ENCODE results near the gene NQO2. TPM values are rescaled to one million over a fixed set of nuclear protein-coding genes. Genes with fewer than 3 reads are reported as not detected.

Gene NQO2
- total and polyA plus RNA-seq, 2 of the 13 experiments (the other 11 are each of a cell fraction or from before 2014, with no cell fraction given) = 32.2 to 56.5 TPM

GRCh38 chr6:3041147-3041546 is 41.5 kb downstream of the NQO2 start (continued):
- TF ChIP-seq HINFP (CRISPR knock-in tag; IDR thresholded peaks at IDR 0.05; ENCODE audit: low read depth) = no peak
- TF ChIP-seq KLF9 (CRISPR knock-in tag; IDR thresholded peaks at IDR 0.05; ENCODE audit: low read depth) = no peak
- no peak for TF ChIP-seq RFXANK (CRISPR knock-in tag; IDR thresholded peaks at IDR 0.05)
- TF ChIP-seq GTF3A (CRISPR knock-in tag; conservative IDR thresholded peaks at IDR 0.05) = no peak
- no peak for TF ChIP-seq ZBTB38 (CRISPR knock-in tag; IDR thresholded peaks at IDR 0.05)
- no peak for TF ChIP-seq ZNF557 (CRISPR knock-in tag; IDR thresholded peaks at IDR 0.05)
- no peak for TF ChIP-seq RBAK (CRISPR knock-in tag; IDR thresholded peaks at IDR 0.05)
- TF ChIP-seq ZNF768 (CRISPR knock-in tag; IDR thresholded peaks at IDR 0.05) = no peak
- TF ChIP-seq ZNF510 (CRISPR knock-in tag; IDR thresholded peaks at IDR 0.05; ENCODE audit: low read depth) = no peak

GRCh38 chr6:3041606-3042005 is 41.9 kb downstream of the NQO2 start:
- Histone ChIP-seq H3K36me3 (replicated peaks in 1 of 2; ENCODE audit: control insufficient read depth in 1 of 2, insufficient read depth in 2 of 2, low read length in 2 of 2) (no peaks in the 10 kb centered on the region), H4K20me1 (ENCODE audit: insufficient read depth, low read length) (no peaks in the 10 kb centered on the region), H3K9me3 (ENCODE audit: low read length) (no peaks in the 10 kb centered on the region), H3K4me3 (replicated peaks in 1 of 3; ENCODE audit: insufficient read depth in 1 of 3, low read depth in 2 of 3, low read length in 3 of 3) (no peak overlapping the region), H2AFZ (ENCODE audit: low read length) (no peak overlapping the region), H3K27me3 (ENCODE audit: control insufficient read depth in 1 of 2, insufficient read depth in 2 of 2, low read length in 2 of 2) (peaks cover 2 to 25% of the 10 kb centered on the region in 2 experiments; a peak in 4 of 5 replicates), H3K27ac (ENCODE audit: extremely low read length, insufficient read depth, low read length) (no peak overlapping the region), H3K9ac (ENCODE audit: insufficient read depth, low read depth, low read length) (no peak overlapping the region; the same call in 1 of the 2 replicates), H3K79me2 (ENCODE audit: insufficient read depth, low read length) (no peaks in the 10 kb centered on the region), H3K4me2 (ENCODE audit: low read depth, low read length) (no peak overlapping the region), H3K4me1 (ENCODE audit: insufficient read depth, low read length) (peaks cover 10% of the 10 kb centered on the region)
- FAIRE-seq (no peak), ATAC-seq (peak; percentile 27; the same call in 1 of the 3 replicates), DNase-seq (ENCODE audit: low spot score) (no peak)
- POLR2A ChIA-PET = no interaction called here
- WGBS (ENCODE audit: low lambda C conversion rate) = 0% methylated on average over 2 of the region's 2 CpGs
- intact Hi-C loops (cut with micrococcal nuclease; ENCODE audit: unreplicated experiment) = no loop called here
- in situ Hi-C loops (cut with HindIII; ENCODE audit: extremely low pct_ligation_motif_present, low pct_unique_long_range_greater_than_20kb) = no loop called here
- CTCF ChIA-PET (ENCODE audit: low intra/inter-chr PET ratio, low total read pairs) = no interaction called here
- BruUV-seq (replicated peaks) = no TSS peak
- TF ChIP-seq SETDB1 (CRISPR knock-in tag; IDR thresholded peaks at IDR 0.05; ENCODE audit: borderline replicate concordance) (no peak), ZNF354B (CRISPR knock-in tag; IDR thresholded peaks at IDR 0.05) (no peak), PCBP1 (IDR thresholded peaks at IDR 0.05; ENCODE audit: borderline replicate concordance, low read depth, low read length) (no peak), ZNF230 (CRISPR knock-in tag; IDR thresholded peaks at IDR 0.05) (no peak), ADNP (CRISPR knock-in tag; IDR thresholded peaks at IDR 0.05) (no peak), MIER3 (CRISPR knock-in tag; IDR thresholded peaks at IDR 0.05; ENCODE audit: borderline replicate concordance) (no peak), NFE2L2 (IDR thresholded peaks at IDR 0.05; ENCODE audit: low read length) (no peak), GLI4 (CRISPR knock-in tag; IDR thresholded peaks at IDR 0.05; ENCODE audit: borderline replicate concordance) (no peak), ZNF678 (CRISPR knock-in tag; IDR thresholded peaks at IDR 0.05) (no peak), ZNF430 (CRISPR knock-in tag; IDR thresholded peaks at IDR 0.05) (no peak), PAXIP1 (CRISPR knock-in tag; conservative IDR thresholded peaks at IDR 0.05) (no peak), REXO4 (CRISPR knock-in tag; IDR thresholded peaks at IDR 0.05; ENCODE audit: borderline replicate concordance) (no peak), HOXA3 (CRISPR knock-in tag; IDR thresholded peaks at IDR 0.05) (no peak), TCF12 (IDR thresholded peaks at IDR 0.05) (no peak), TCF12 (CRISPR knock-in tag; IDR thresholded peaks at IDR 0.05) (no peak)
